Psoas muscle (tissue), 8 donors: ENCODE measurements around the gene DNMT1. TPM values are rescaled to one million over a fixed set of nuclear protein-coding genes. Genes with fewer than 3 reads are reported as not detected.

Experiments
- ATAC-seq, 4 donors: fragments of 200-7000 bp; cut with Tn5 transposase; one replicate each; pipeline ENCODE4 v1.9.1; 2020; ENCODE audit warnings: moderate library complexity in 3 of 4, mild to moderate bottlenecking in 2 of 4
- DNase-seq, 2 donors: peaks; one replicate each; pipeline ENCODE4 v3.0.0-alpha.2; 2020
- H3K27ac ChIP-seq: fragments of 200-600 bp; one replicate; pipeline ENCODE4 v1.8.0; 2022
- H3K27me3 ChIP-seq, 3 donors: fragments of 200-600 bp in 1 of 3; one replicate each; pipeline versions ENCODE4 v1.6.1 to v1.8.0; 2013 to 2022; ENCODE audit warnings: low read length in 2 of 3, mild to moderate bottlenecking in 2 of 3, moderate library complexity in 1 of 3; ENCODE audit not compliant: insufficient read depth in 3 of 3
- H3K36me3 ChIP-seq, 2 donors: fragments of 200-600 bp in 1 of 2; one replicate each; pipeline versions ENCODE4 v1.6.1 to v1.8.0; 2013 to 2022; ENCODE audit warnings: low read depth in 1 of 2, mild to moderate bottlenecking in 1 of 2, moderate library complexity in 1 of 2; ENCODE audit not compliant: insufficient read depth in 1 of 2
- H3K4me1 ChIP-seq: fragments of 200-600 bp; one replicate; pipeline ENCODE4 v1.8.0; 2022
- H3K4me3 ChIP-seq: fragments of 200-600 bp; one replicate; pipeline ENCODE4 v1.8.0; 2022; ENCODE audit warnings: mild to moderate bottlenecking
- H3K9me3 ChIP-seq: fragments of 200-600 bp; one replicate; pipeline ENCODE4 v1.8.0; 2022
- WGBS, 3 donors: extraction: QIAGEN DNeasy Blood & Tissue Kit; methylation state at CpG; one replicate each; pipeline versions ENCODE4 v1.1.6 to v1.1.7; 2013; 5-methylcytosine and 5-hydroxymethylcytosine counted together
- intact Hi-C, 2 donors: fragments of 100-400 bp; cut with DNase I; formaldehyde crosslinking; loops; one replicate each; pipeline versions ENCODE4 v1.11.0 to v1.14.2; 2022
- polyA plus RNA-seq, 3 donors: library from polyadenylated mRNA; stranded (reverse); fragments of 200-250 nt; gene quantifications; one replicate each; pipeline ENCODE4 v1.2.3, GENCODE V29; 2013
- total RNA-seq, 4 donors: library from RNA; stranded (reverse); fragmentation: NEBNext Ultra II Directional in 2 of 4; extraction: Animal tissue kit (Norgen Biotek cat#: 25700) in 2 of 4; gene quantifications; one replicate each; pipeline versions ENCODE4 v1.2.1 to v1.2.4, GENCODE V29; 2021 to 2023
- TF ChIP-seq, protein P1 (sequence below): fragments of 200-600 bp; IDR thresholded peaks from one replicate; pipeline ENCODE4 v1.8.0; 2022; ENCODE audit warnings: antibody characterized with exemption
- donor health status: healthy with polysubstance abuse.
- donor health status: DM: no; HTN: no; CAD: no; lungs with moderate emphysema.
- donor health status: Bipolar disorder and iron deficiency.
- donor health status: healthy.
- donor health status: DM: yes; HTN: yes; CAD: no.
- donor health status: DM: no; HTN: no; CAD: no.
- donor health status: DM: no; HTN: no; CAD: no.
- donor health status: DM: yes; HTN: yes; CAD: no.

Gene DNMT1
- total and polyA plus RNA-seq, 7 donors = 7.1 to 25.2 (median 13.5) TPM

DNA sequence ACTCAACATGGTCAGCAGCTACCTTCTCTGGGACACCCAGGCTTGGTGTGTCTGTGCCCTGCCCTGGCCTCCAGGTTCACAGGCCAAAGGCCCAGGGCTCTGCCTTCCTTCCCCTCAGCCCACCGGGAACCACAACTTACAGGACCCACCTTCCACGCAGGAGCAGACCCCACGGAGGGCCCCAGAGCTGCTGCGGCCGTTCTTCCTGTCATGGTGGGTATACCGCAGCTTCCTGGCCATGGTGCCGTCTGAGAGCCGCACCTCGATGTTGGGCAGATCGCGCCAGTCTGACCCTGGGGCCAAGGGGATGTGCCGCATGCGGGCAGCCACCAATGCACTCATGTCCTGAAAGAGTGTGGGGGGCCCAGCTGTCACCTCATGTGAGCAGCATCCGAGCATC, 57.8 kb downstream of the DNMT1 start:
- no peak for ATAC-seq
- intact Hi-C loops = no loop called here
- Histone ChIP-seq H3K36me3 (peaks cover 3 to 95% of the 10 kb centered on the region in 2 donors), H3K9me3 (no peaks in the 10 kb centered on the region), H3K4me3 (no peak overlapping the region), H3K4me1 (no peaks in the 10 kb centered on the region), H3K27ac (no peak overlapping the region), H3K27me3 (no peaks in the 10 kb centered on the region)
- TF ChIP-seq, protein P1, sequence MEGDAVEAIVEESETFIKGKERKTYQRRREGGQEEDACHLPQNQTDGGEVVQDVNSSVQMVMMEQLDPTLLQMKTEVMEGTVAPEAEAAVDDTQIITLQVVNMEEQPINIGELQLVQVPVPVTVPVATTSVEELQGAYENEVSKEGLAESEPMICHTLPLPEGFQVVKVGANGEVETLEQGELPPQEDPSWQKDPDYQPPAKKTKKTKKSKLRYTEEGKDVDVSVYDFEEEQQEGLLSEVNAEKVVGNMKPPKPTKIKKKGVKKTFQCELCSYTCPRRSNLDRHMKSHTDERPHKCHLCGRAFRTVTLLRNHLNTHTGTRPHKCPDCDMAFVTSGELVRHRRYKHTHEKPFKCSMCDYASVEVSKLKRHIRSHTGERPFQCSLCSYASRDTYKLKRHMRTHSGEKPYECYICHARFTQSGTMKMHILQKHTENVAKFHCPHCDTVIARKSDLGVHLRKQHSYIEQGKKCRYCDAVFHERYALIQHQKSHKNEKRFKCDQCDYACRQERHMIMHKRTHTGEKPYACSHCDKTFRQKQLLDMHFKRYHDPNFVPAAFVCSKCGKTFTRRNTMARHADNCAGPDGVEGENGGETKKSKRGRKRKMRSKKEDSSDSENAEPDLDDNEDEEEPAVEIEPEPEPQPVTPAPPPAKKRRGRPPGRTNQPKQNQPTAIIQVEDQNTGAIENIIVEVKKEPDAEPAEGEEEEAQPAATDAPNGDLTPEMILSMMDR = no peak
- no peak for DNase-seq
- WGBS, 3 donors = 93 to 96% (median 95%) methylated on average over 14 of the region's 14 CpGs

DNA sequence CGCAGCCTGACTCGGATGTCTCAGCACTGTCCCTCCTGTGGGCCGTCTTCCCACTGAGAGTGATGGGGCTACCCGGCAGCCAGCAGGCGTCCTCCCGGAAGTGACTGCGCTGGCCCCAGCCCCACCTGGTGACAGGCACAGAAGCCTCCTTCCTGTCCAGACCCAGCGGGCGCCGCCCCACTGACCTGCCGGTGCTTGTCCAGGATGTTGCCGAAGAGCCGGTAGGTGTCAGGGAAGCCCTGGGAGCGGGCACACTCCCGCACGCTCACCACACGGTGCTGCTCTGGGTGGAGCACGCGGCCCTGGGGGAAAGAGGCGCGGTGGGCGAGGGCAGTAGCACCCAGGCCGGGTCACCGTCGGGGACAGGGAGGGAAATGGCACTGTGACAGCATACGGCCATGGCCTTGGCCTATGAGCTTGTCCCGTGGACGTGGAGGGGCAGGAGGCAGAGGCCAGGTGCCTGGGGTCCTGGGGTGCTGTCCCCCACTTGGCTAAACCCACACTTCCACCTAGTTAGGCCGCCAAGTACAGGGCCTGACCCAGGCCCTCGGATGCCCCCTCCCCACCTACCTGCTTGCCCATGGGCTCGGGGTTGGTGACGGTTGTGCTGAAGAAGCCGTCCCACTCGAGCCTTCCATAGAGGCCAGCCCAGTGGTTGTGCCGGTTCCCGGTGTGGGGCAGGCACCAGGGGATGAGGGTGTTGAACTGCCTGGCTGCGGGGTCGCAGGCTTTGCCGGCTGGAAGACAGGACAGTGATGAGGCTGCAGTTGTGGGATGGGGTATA, 59.0 kb downstream of the DNMT1 start:
- WGBS, 3 donors = 91 to 93% (median 92%) methylated on average over 39 of the region's 39 CpGs
- Histone ChIP-seq H3K4me3 (no peak overlapping the region), H3K27me3 (no peaks in the 10 kb centered on the region), H3K4me1 (no peaks in the 10 kb centered on the region), H3K9me3 (no peaks in the 10 kb centered on the region), H3K27ac (no peak overlapping the region), H3K36me3 (peaks cover 3 to 87% of the 10 kb centered on the region in 2 donors)
- DNase-seq (no peak), ATAC-seq (no peak)
- intact Hi-C loops = no loop called here
- TF ChIP-seq, protein P1 = no peak

DNA sequence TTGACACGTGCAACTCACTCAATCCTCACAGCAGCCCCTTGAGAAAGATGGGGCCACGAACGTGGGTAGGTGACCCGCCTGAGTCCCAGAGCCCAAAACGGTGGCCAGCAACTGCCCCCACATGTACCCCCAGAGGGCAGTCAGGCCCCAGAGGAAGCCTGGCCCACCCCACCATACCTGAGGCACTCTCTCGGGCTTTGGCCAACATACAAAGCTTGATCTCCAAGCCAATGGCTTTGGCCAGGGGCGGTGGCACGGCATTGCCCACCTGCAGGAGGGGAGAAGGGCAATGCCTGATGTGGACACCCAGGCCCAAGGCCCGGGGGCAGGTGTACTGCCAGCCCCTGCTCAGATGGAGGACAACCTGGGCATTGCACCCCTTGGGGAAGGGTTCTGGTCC, 60.7 kb downstream of the DNMT1 start:
- WGBS, 3 donors = 87 to 94% (median 93%) methylated on average over 9 of the region's 9 CpGs
- H3K27ac ChIP-seq = no peak overlapping the region
- TF ChIP-seq, protein P1 = no peak
- H3K9me3 ChIP-seq = no peaks in the 10 kb centered on the region
- peaks cover 3 to 70% of the 10 kb centered on the region in 2 donors for H3K36me3 ChIP-seq
- no peak overlapping the region for H3K4me3 ChIP-seq
- ATAC-seq = no peak
- H3K4me1 ChIP-seq = no peaks in the 10 kb centered on the region
- no peaks in the 10 kb centered on the region for H3K27me3 ChIP-seq
- intact Hi-C loops = no loop called here
- no peak for DNase-seq

DNA sequence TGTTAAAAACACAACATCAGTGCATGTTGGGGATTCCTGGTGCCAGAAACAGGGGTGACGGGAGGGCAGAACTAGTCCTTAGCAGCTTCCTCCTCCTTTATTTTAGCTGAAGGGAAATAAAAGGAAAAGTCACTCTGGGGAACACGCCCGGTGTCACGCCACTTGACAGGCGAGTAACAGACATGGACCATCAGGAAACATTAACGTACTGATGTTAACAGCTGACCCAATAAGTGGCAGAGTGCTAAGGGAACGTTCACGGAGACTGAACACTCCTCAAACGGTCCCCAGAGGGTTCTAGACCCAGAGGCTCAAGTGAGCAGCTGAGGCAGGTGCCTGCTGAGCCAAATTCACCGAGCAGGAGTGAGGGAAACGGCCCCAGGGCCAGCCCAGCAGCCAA, 61.2 kb downstream of the DNMT1 start:
- Histone ChIP-seq H3K4me1 (no peaks in the 10 kb centered on the region), H3K4me3 (no peak overlapping the region), H3K27ac (no peak overlapping the region), H3K27me3 (no peaks in the 10 kb centered on the region), H3K36me3 (peaks cover 3 to 68% of the 10 kb centered on the region in 2 donors), H3K9me3 (no peaks in the 10 kb centered on the region)
- ATAC-seq (no peak), DNase-seq (no peak)
- 75 to 82% (median 75%) methylated on average over 11 of the region's 11 CpGs for WGBS, 3 donors
- intact Hi-C loops = no loop called here
- TF ChIP-seq, protein P1 = no peak

DNA sequence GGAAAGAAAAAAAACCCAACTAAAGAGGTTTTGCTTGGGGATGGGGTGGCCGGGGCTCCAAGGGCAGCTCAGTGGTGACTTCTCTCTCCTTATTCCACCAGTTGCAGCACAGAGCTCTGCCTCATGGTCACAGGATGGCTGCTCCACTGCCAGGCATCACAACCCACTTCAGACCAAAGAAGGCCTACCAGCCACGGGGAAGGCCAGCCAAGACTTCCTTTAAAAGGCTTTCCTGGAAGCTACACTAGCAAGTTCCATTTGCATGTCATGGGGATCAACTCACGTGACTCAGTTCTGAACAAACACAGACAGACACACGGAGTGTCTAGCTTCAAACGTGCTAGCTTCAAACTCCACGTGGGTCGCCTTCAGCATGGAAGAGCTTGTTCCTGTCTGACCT, 61.8 kb downstream of the DNMT1 start:
- intact Hi-C loops = no loop called here
- Histone ChIP-seq H3K4me1 (no peaks in the 10 kb centered on the region), H3K27ac (no peak overlapping the region), H3K4me3 (no peak overlapping the region), H3K27me3 (no peaks in the 10 kb centered on the region), H3K36me3 (peaks cover 3 to 61% of the 10 kb centered on the region in 2 donors), H3K9me3 (no peaks in the 10 kb centered on the region)
- 87 to 89% (median 88%) methylated on average over 7 of the region's 7 CpGs for WGBS, 3 donors
- TF ChIP-seq, protein P1 = no peak
- ATAC-seq = no peak
- DNase-seq = no peak
